NCI-H2227 treated with DMSO at 0.1 percent for 48 hours (cell line): ENCODE results near the gene CPSF4L.

ENCODE experiments used
- DNase-seq: peaks from one replicate; lab custom pipeline; 2025; lab: John Stamatoyannopoulos, UW

The CPSF4L gene

DNA sequence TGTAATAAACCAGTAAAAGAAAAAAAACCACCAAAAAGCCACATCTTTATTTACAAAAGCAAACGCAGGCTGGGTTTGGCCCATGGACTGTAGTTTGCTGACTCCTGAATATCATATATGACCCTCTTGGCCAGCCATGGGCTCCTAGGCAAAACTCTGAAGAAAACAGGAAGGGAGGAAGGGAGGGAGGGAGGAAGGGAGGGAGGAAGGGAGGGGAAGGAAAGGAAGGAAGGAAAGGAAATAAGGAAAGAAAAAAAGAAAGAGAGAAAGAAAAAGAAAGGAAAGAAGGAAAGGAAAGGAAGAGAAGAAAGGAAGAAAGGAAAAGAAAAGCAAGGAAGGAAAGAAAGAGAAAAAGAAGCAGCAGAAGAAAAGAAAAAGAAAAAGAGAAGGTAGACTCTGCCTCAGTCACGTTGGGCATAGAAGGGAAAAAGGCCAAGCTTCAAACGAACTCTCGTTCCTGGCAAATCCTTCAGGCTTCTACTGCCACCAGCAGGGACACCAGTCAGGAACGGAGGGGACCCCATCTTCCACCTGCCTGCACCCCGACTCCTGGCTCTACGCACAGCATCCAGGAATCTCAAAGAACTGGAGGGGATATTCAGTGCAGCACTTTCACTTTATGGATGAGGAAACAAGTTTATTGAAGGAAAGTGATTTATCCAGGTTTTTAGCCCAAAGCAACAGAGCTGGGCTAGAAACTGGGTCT is 28.0 kb upstream of the CPSF4L start:
- DNase-seq: no peak

DNA sequence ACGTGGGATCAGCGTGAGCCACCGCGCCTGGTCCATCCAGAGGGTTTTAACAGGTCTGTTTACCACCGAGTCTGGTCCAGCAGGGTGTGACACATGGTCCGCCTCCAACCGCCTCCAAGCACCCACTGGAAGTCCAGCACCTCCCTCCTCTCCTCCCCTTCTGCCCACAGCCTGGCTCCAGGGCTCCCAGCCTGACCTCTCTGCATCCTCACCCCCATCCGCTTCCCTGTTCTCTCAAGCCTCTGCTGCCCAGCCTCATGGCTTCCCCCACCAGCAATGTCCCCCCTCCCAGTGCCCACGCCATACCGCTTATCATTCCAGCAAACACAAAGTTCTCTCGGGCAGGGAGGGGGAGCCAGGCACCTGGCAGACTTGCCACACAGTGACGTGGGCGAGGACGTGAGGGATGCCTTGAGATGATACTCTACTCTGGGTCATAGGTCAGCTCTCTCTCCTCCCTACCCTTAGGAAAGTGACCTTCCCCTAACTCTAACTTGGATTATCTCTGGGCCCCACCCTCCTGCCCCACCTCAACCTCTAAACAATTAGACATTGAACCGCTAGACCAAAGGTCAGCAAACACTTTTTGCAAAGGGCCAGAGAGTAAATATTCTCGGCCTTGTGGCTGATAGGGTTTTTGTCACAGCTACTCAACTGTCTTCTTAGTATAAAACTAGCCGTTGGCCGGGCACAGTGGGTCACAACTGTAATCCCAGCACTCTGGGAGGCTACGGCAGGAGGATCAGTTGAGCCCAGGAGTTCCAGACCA is 27.0 kb upstream of the CPSF4L start:
- no peak for DNase-seq

DNA sequence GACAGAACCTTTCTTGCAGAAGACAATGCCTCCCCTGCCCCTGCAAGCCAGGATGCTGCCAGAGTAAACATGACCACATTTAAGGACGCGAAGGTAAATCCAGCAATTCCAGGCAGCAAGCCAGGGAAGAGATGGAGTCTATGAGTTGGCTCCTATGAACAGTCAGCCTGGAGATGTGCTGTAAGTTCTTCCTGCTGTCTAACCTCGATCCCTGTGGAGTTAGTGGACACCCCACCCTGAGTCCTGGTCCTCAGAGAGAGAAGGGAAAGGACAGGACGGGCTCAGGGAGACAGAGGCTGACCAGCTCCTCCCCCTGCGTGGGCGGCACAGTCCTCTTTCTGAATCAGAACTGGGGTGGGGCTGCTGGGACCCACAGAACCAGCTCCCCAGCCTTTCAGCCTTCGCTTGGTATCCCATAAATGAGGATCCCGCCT is 25.2 kb upstream of the CPSF4L start:
- DNase-seq: no peak

DNA sequence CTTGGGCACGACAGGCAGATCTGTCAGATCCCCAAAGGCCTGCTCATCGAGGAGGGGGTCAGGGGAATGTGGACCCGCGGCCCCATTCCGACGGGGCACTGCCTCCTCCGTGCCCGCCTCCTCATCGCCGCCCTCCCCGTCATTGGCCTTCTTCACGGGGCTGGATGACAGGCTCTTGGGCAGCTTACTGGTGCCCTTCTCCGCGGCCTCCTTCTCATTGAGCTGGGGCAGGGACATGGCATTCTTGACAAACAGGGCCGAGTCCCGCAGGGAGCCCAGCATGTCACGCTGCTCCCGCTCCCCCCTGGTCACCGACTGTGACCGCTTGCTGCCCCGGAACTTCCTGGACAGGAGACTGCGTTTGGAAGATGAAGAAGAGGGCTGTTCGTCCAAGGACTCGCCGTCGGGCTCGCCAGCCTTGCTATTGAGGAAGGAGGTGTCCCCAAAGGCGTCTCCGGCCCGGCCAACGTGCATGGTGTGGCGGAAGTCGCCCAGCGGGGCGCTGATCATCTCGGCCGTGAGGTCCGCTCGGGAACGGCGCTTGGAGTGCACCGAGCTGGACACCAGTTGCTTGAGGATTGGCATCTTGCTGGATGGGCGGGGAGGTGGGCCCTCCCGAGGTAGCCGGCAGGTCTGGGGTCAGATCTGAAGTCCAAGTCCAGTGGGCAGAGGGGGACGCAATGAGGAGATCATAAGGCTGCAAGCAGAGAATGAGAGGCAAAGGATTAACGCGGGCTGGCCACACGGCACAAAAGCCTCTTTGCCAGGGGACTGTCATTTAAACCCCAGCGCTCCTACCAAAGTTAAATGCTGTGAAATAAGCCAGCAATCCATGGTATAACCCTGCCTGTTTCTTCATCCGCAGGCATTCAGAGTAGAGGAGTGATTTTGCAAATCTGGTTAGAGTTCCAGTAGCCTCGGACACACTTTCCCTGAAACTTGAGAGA is 24.5 kb upstream of the CPSF4L start:
- DNase-seq: no peak

DNA sequence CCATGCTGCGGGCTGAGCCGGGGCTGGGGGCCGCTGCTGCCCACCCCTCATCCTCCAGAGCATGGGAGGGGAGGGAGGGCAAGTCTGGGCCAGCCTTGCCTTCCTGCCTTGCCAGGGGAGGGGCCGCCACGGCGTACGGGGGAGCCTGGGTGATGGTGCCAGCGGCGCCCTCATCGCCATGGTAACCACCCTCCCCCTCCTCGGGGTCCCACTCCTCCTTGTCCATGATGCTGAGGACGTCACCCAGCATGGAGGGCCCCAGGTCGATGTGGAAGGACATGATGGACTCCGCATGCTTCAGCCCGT is 23.9 kb upstream of the CPSF4L start:
- DNase-seq: no peak

DNA sequence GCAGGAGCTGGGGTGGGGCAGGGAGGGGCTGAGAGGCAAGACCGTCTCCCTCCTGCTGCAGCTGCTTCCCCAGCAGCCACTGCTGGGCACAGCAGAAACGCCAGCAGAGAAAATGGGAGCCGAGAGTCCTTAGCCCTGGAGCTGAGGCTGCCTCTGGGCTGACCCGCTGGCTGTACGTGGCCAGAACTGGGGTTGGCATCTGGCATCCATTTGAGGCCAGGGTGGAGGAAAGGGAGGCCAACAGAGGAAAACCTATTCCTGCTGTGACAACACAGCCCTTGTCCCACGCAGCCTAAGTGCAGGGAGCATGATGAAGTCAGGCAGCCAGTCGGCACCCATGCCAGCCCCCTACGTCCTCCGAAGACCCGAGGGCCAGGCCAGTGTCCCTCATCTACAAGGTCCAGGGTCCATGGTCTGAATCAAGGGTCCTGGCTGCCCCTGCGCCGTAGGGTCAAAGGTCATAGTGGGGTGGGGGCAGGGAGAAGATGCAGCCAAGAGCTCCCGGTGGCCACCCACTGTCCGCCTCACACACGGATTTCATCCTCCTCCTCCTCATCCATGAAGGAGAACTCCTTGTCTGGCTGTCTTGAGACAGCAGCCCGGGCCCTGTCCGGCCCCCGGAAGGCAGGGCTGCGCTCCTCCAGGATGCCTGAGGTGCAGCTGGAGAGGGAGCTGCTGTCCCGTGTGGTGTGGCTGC is 23.4 kb upstream of the CPSF4L start:
- no peak for DNase-seq

DNA sequence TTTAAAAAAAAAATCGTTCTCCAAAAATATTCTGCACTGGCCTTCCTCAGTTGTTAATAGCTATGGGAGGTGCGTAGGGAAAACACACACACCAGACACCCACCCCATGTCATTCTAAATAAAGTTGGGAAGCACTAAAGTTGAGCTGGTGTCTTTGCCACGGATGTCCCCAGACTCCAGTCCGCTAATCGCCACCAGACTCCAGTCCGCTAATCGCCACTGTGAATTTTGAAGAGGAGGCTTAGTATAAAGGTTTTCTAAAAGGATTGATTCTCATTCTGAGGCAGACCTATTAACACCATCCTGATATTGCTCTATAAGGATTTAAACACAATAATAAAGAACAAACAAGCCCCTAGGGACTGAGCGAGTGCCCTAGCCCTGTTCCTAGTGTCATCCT is 22.7 kb upstream of the CPSF4L start:
- no peak for DNase-seq

DNA sequence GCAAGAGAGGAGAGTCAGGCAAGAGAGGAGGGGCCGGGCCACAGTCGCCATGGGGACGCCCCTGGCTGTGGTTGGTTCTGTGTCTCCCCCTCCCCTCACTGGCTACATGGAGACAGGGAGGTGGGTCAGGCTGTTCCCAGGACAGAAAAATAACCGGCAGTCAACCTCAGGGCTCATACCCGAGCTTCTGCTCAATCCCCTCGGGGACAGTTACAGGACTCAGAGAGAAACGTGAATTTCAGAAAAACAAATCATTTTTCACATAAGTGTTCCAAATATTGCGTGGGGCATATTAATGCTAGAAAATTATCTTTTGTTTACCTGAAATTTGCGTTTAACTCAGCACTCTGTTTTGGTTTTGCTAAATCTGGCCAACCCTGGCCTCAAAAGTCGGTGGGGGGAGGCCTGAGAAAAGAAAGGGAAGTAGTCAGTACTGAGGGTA is 22.2 kb upstream of the CPSF4L start:
- DNase-seq: no peak

DNA sequence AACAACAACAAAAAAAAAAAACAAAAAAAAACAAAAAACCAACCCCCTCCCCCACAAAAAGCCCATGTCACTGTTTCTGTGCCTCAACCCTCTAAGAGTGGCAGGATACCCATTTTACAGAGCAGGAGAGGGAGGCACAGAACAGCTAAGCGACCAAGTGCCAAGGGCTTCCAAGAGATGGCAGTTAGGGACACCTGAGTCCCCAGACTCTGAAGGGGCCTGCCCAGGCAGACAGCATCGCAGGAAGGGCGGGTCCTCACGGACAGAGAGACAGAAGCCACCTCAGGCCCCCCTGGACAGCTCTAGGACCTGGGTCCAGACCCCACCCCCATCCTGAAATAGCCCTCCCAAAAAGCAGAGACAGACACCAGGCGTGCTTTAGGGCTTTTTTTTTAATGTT is 21.6 kb upstream of the CPSF4L start:
- DNase-seq: no peak

DNA sequence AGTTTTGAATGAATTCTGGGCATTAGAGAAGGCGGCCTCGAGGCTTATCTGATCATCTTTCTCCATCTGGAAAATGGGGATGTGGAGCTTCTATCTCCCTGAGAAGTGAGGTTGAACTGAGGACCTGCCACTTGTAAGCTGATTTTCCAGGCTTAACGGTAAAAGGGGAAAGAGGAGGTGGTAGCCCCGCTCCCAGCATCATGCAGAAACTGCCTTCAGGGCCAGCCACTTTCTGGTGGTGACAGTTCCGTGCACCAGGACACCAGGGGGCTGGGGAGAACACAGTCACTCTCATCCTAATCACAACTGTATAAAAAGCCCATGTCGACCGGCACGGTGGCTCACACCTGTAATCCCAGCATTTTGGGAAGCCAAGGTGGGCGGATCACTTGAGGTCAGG is 20.9 kb upstream of the CPSF4L start:
- DNase-seq: no peak

DNA sequence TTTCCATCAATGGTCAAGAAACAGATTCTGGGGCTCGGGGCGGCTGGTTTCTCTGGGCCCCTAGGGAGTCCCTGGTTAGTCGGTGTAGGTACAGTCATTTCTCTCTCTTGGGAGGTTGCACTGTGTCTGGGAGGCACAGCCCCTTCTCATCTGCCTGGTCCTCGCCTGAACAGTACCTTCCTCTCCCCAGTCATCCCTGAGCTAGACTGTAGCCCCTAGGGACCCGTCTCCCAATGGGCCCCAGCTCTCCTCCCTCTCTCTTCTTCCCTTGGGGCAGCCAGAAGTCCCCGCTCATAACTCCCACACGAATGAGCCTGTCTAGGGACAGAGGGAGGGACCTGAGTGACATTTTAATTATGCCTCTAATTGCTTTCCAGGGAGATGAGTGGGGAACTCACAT is 20.2 kb upstream of the CPSF4L start:
- DNase-seq: no peak

DNA sequence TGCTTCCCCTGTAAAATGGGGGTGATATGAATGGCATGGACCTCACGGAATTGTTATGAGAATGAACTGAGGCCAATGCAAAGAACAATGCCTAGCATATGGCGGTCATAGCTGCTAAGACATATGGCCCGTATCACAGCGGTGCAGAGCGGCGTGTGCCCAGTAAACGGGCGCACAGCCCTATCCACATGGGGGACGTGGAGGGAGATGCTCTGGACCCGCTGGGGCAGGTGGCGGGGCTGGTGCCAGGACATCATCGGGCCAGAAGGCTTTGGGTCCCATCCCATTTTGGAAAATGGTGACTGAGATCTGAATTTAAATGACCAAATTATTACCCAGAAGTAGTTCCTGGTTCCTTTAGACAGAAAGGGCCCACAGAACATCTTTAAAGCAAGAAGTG is 18.5 kb upstream of the CPSF4L start:
- no peak for DNase-seq

DNA sequence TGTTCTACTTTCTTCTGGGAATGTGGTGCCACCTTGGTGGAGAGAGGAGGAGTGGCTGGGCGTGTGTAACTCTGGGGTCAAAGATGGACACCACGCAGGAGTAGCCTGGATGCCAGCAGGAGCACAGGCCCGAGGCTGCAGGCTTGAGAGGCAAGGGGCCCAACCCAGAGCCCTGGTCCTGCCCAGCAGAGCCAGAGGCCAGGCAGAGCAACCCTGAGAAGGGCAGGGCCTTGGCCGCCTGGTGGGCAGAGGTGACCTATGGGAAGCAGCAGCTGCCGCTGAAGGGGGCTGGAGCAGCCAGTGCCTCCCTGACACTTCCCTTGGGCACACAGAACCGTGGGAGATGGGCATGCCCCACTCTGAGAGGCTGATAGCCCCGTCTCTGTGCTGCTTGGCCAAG is 18.0 kb upstream of the CPSF4L start:
- DNase-seq: no peak

DNA sequence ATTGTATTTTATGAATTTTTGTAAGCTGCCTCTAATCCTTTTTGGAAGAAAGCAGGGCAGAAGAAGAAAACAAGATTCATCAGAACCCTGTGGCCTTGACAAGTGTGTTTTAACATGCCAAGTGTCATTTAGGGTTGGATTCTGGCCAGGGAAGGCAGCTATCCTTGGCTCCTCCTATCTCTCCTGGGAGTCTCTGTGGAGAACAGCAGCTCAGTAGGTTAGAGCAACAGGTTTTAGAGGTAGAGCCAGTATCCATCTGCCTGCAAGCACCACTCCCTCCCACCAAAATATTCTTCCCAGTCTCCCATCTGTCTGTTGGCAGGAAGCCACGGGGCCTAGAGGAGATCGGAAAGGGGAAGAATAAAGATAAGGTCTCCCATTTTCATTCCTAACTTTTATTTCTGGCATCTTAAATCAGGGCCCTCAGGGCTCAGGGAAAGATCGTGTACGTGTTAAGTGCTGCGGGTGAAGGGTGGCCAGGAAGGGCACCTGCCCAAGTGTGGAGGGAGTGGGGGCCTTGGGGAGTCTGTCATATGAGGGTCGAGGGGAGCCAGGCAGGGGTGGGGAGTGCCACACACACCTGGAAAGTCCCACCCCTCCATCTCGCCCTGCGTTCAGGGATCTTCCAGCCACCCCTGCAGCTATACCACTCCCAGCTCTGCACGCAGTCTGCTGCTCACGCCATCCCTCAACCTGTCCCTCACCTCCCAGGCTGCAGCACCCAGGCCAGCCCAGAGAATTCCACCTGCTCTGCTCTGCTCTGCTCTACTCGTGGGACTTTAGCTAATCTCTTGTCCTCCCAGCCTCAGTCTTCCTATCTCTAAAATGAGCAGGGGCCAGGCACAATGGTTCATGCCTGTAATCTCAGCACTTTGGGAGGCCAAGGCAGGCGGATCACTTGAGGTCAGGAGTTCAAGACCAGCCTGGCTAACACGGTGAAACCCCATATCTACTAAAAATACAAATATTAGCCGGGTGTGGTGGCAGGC is 17.1 kb upstream of the CPSF4L start:
- DNase-seq: peak; percentile 34

DNA sequence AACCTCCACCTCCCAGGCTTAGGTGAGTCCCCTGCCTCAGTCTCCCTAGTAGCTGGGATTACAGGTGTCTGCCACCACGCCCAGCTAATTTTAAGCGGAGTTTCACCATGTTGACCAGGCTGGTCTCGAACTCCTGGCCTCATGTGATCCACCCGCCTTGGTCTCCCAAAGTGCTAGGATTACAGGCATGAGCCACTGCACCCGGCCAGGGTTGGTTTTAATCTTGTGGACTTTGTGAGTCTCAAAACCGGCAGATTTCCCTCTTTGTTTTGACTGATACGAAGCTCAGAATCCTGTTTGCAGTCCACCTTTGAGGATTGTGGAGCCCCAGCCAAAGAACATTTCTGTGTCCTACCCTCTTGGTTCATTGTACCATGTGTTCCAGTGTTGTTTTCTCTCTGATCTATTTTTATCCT is 16.4 kb upstream of the CPSF4L start:
- no peak for DNase-seq

DNA sequence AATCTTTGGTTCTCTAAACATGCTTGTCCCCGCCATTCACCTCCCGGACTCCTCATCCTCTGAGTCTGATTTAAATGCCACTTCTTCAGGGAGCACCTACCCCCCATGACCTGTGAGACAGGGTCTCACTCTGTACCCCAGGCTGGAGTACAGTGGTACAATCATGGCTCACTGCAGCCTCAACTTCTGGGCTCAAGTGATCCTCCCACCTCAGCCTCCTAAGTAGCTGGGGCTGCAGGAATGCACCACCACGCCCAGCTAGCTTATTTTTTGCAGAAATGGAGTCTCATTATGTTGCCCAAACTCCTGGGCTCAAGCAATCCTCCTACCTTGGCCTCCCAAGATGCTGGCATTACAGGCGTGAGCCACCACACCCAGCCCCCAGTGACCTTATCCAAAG is 12.8 kb upstream of the CPSF4L start:
- no peak for DNase-seq

DNA sequence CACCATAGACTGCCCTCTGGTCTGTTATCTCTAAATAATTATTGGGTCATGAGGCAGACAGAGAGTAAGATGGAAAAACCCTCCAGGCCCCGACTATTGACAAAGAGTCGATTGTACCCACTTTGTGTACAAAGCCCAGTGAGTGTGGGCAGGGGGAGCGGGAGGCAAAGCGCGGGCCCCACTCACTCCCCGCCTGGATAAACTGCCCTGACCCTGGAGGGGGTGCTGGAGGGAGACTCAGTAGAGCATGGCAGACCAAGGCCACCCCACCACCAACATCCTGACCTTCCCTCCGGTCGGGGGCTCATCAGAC is 11.2 kb upstream of the CPSF4L start:
- no peak for DNase-seq

DNA sequence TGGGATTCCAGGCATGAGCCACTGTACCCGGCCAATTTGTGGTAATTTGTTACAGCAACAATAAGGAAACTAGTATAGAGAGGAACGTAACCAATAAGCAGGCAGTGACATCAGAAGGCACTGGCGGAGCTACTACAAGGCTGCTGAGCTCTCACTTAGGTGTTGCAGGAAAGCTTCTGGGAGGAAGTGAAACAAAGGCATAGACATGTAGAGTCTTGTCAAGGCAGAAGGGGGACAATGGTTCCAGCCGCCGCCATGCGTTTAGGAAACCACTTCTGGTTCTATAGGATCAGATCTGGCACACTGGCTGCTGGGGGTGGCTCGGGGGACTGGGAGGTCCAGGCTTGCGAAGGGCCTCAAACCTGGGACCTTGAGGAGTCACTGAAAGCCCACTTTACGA is 9.4 kb upstream of the CPSF4L start:
- DNase-seq: no peak

DNA sequence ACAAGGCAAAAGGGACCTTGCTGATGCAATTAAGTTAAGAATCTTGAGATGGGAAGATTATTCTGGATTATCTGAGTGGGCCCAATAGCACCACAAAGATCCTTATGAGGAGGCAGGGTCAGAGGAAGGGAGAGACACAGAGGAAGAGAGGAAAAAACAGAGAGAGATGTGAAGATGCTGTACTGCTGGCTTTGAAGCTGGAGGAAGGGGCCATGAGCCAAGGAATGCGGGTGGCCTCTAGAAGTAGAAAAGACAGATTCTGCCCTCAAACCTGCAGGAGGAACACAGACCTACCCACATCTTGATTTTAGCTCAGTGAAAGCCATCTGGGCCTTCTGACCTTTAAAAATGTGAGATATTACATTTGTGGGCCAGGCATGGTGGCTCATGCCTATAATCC is 8.1 kb upstream of the CPSF4L start:
- no peak for DNase-seq

DNA sequence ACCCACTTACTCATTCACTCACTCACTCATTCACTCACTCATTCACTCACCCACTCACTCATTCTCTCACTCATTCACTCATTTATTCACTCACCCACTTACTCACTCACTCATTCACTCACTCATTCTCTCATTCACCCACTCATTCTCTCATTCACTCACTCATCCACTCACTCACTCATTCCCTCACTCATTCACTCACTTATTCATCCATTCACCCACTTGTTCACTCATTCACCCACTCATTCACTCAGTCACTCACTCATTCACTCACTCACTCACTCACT is 7.6 kb upstream of the CPSF4L start:
- DNase-seq: no peak

DNA sequence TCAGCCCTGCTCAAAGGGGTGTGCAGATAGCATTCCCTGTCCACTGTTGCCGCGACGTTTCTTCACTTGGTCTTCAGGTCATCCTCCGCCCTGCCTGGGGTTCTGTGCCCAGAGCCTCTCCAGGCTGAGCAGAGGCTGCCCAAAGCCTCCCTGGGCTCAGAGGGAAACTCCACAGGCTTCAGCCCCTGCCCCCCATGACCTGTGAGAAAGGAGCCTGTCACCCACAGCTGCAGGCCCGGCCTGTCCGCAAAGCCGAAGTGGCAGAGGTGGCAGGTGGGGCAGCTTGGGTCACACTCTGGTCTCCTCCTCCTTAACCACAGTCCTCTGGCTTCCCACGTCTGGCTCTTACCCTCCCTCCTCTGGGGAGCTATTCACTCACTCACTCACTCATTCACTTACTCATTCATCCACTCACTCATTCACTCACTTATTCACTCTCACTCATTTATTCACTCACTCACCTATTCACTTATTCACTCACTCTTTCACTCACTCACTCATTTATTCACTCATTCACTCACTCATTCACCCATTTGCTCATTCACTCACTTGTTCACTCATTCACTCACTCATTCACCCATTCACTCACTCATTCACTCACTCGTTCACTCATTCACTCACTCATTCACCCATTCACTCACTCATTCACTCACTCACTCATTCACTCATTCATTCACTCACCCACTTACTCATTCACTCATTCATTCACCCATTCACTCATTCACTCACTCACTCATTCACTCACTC is 7.1 kb upstream of the CPSF4L start:
- no peak for DNase-seq
